Lower leg skin (tissue), 4 donors: ENCODE measurements around the gene SIX4. TPM values are rescaled to one million over a fixed set of nuclear protein-coding genes. Genes with fewer than 3 reads are reported as not detected.

Experiments
- DNase-seq, 2 donors: peaks; one replicate each; pipeline ENCODE4 v3.0.0-alpha.2; 2019; ENCODE audit warnings: low spot score in 2 of 2
- H3K4me3 ChIP-seq: fragments of 200-600 bp; sonication (generic); 2 replicates; pipeline ENCODE4 v1.5.1; 2017; ENCODE audit warnings: mild to moderate bottlenecking, low read depth; ENCODE audit not compliant: poor library complexity, severe bottlenecking
- CTCF ChIP-seq, 3 donors: fragments of 450-650 bp; IDR thresholded peaks; one replicate each; pipeline ENCODE4 v1.5.1; 2016; ENCODE audit warnings: antibody characterized with exemption in 3 of 3, mild to moderate bottlenecking in 3 of 3, moderate library complexity in 2 of 3
- POLR2A ChIP-seq, 2 donors: fragments of 450-650 bp; IDR thresholded peaks; one replicate each; pipeline ENCODE4 v1.6.1; 2016 to 2017; ENCODE audit warnings: antibody characterized with exemption in 2 of 2, mild to moderate bottlenecking in 1 of 2, moderate library complexity in 1 of 2
- WGBS, 2 donors: methylation state at CpG; one replicate each; pipeline ENCODE4 v1.1.5; 2018; 5-methylcytosine and 5-hydroxymethylcytosine counted together
- intact Hi-C: fragments of 100-400 bp; cut with DNase I; formaldehyde crosslinking; loops from one replicate; pipeline ENCODE4 v1.15.0; 2023; ENCODE audit warnings: low total_unique reads
- total RNA-seq, 4 donors: library from RNA; depleted of rRNA; stranded (reverse); fragments of >200 nt; gene quantifications; one replicate each; pipeline ENCODE4 v1.1.0, GENCODE V29; 2016

SIX4 gene
- total RNA-seq, 4 donors from 2014 or later = 0.38 to 0.98 (median 0.60) TPM

- H3K4me3 ChIP-seq = no peak overlapping the region
- DNase-seq = no peak
- TF ChIP-seq CTCF (IDR thresholded peaks at IDR 0.05) (no peak), POLR2A (IDR thresholded peaks at IDR 0.05) (no peak)
- intact Hi-C loops = no loop called here
- 95 to 98% methylated on average over 1 of the region's 1 CpG for WGBS, 2 donors
Measured at GRCh38 chr14:60760209-60760608, 36.1 kb upstream of the SIX4 start.

GRCh38 chr14:60758885-60759284 lies 34.7 kb upstream of the SIX4 start:
- intact Hi-C loops = no loop called here
- no peak for DNase-seq
- no peak overlapping the region for H3K4me3 ChIP-seq
- TF ChIP-seq POLR2A (IDR thresholded peaks at IDR 0.05) (no peak), CTCF (IDR thresholded peaks at IDR 0.05) (no peak)
- WGBS, 2 donors = 83 to 87% methylated on average over 2 of the region's 2 CpGs

- 35 to 46% methylated on average over 1 of the region's 1 CpG for WGBS, 2 donors
- intact Hi-C loops = no loop called here
- no peak overlapping the region for H3K4me3 ChIP-seq
- TF ChIP-seq POLR2A (IDR thresholded peaks at IDR 0.05) = no peak
- no peak for TF ChIP-seq CTCF (IDR thresholded peaks at IDR 0.05)
- DNase-seq = no peak
Measured at GRCh38 chr14:60757567-60758002, 33.4 kb upstream of the SIX4 start.

GRCh38 chr14:60756847-60757246 lies 32.7 kb upstream of the SIX4 start:
- DNase-seq = no peak
- no peak overlapping the region for H3K4me3 ChIP-seq
- TF ChIP-seq CTCF (IDR thresholded peaks at IDR 0.05) (no peak), POLR2A (IDR thresholded peaks at IDR 0.05) (no peak)
- intact Hi-C loops = no loop called here
- 34 to 46% methylated on average over 1 of the region's 1 CpG for WGBS, 2 donors

GRCh38 chr14:60753264-60754119 lies 29.3 kb upstream of the SIX4 start:
- DNase-seq = no peak
- intact Hi-C loops = no loop called here
- H3K4me3 ChIP-seq = no peak overlapping the region
- WGBS, 2 donors = 86 to 89% methylated on average over 7 of the region's 7 CpGs
- TF ChIP-seq POLR2A (IDR thresholded peaks at IDR 0.05) (no peak), CTCF (IDR thresholded peaks at IDR 0.05) (no peak)

- H3K4me3 ChIP-seq = no peak overlapping the region
- DNase-seq = no peak
- TF ChIP-seq POLR2A (IDR thresholded peaks at IDR 0.05) (no peak), CTCF (IDR thresholded peaks at IDR 0.05) (no peak)
- intact Hi-C loops = no loop called here
Measured at GRCh38 chr14:60744566-60744965, 20.4 kb upstream of the SIX4 start.
